Vagina (tissue), 2 donors: ENCODE data around the gene STXBP1. TPM values are rescaled to one million over a fixed set of nuclear protein-coding genes. Genes with fewer than 3 reads are reported as not detected.

Experiments
- DNase-seq, 2 donors: peaks; one replicate each; pipeline ENCODE4 v3.0.0-alpha.2; 2017; ENCODE audit errors: extremely low spot score in 2 of 2
- H3K27ac ChIP-seq: fragments of 200-600 bp; sonication (generic); one replicate; pipeline ENCODE4 v1.5.1; 2019
- H3K27me3 ChIP-seq: fragments of 200-600 bp; sonication (generic); one replicate; pipeline ENCODE4 v1.5.1; 2019
- H3K36me3 ChIP-seq, 2 donors: fragments of 200-600 bp; sonication (generic); one replicate each; pipeline ENCODE4 v1.5.1; 2017 to 2019
- H3K4me1 ChIP-seq: fragments of 200-600 bp; sonication (generic); one replicate; pipeline ENCODE4 v1.5.1; 2019
- H3K4me3 ChIP-seq, 2 donors: fragments of 200-600 bp; sonication (generic); 1 replicate in 1 of 2; 2 replicates in 1 of 2; pipeline ENCODE4 v1.5.1; 2016 to 2019
- H3K9me3 ChIP-seq: fragments of 200-600 bp; sonication (generic); one replicate; pipeline ENCODE4 v1.5.1; 2019
- POLR2A ChIP-seq, 2 donors: fragments of 450-650 bp; IDR thresholded peaks; one replicate each; pipeline ENCODE4 v1.6.1; 2017; ENCODE audit warnings: antibody characterized with exemption in 2 of 2, mild to moderate bottlenecking in 2 of 2, moderate library complexity in 2 of 2
- POLR2AphosphoS5 ChIP-seq, 2 donors: sonication (generic); formaldehyde crosslinking; IDR thresholded peaks; one replicate each; pipeline ENCODE4 v1.9.0; 2017; ENCODE audit warnings: antibody characterized with exemption in 2 of 2, mild to moderate bottlenecking in 2 of 2, low read depth in 1 of 2; ENCODE audit not compliant: insufficient read depth in 1 of 2
- intact Hi-C: fragments of 100-400 bp; cut with DNase I; formaldehyde crosslinking; loops from one replicate; pipeline ENCODE4 v1.15.1; 2023
- total RNA-seq: library from RNA; depleted of rRNA; stranded (reverse); fragments of >200 nt; gene quantifications from one replicate; pipeline ENCODE4 v1.2.3, GENCODE V29; 2016
- TF ChIP-seq, protein P1 (sequence below), 3 experiments: fragments of 450-650 bp in 2 of 3; fragments of 200-600 bp in 1 of 3; sonication (generic) in 1 of 3; IDR thresholded peaks; one replicate each; pipeline ENCODE4 v1.5.1; 2017 to 2019; ENCODE audit warnings: antibody characterized with exemption in 3 of 3, mild to moderate bottlenecking in 2 of 3, moderate library complexity in 2 of 3

Gene STXBP1
- total RNA-seq, 1 donor from 2014 or later: 56.2 TPM

DNA sequence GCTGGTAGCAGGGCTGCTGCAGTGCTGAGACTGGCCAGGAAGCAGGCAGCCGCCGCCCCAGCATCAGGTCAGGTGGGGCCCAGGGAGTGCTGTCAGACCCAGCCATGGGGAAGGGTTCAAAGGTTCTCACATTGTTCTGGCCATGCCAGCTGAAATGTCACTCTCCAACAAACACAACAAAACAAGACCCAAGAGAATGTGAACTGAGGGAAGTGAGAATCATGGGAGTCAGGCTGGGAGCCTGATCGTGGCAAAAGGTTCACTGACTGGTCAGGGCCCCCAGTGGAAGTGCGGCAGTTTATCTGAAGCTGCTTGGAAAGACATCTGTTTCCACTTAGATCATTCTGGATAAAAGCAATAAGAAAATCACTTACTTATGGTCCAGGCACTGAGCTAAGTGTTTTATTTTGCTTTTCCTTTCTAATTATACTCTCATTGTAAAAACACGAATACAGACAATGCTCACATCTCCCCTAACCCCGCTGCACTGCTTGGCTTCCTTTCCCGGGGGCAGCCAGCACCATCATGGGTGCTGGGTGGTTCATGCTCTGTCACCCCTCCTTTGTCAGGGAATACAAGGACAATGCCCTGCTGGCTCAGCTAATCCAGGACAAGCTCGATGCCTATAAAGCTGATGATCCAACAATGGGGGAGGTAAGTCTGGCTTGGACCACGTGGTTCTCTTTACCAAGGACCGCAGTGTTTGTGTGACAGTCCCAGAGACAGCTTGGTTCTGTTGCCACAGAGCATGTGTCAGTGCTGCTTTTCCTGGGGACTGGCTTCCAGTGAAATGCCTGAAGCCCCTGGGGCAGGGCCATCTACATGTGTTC lies 52.8 kb downstream of the STXBP1 start:
- intact Hi-C loops: no loop called here
- Histone ChIP-seq H3K36me3 (peaks cover 0 to 31% of the 10 kb centered on the region in 2 donors), H3K4me1 (peaks cover 15% of the 10 kb centered on the region), H3K9me3 (no peaks in the 10 kb centered on the region), H3K27me3 (no peaks in the 10 kb centered on the region), H3K27ac (peak overlapping the region; percentile 73), H3K4me3 (no peak overlapping the region)
- DNase-seq: no peak
- TF ChIP-seq, protein P1, sequence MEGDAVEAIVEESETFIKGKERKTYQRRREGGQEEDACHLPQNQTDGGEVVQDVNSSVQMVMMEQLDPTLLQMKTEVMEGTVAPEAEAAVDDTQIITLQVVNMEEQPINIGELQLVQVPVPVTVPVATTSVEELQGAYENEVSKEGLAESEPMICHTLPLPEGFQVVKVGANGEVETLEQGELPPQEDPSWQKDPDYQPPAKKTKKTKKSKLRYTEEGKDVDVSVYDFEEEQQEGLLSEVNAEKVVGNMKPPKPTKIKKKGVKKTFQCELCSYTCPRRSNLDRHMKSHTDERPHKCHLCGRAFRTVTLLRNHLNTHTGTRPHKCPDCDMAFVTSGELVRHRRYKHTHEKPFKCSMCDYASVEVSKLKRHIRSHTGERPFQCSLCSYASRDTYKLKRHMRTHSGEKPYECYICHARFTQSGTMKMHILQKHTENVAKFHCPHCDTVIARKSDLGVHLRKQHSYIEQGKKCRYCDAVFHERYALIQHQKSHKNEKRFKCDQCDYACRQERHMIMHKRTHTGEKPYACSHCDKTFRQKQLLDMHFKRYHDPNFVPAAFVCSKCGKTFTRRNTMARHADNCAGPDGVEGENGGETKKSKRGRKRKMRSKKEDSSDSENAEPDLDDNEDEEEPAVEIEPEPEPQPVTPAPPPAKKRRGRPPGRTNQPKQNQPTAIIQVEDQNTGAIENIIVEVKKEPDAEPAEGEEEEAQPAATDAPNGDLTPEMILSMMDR (IDR thresholded peaks at IDR 0.05): no peak
- TF ChIP-seq POLR2A (IDR thresholded peaks at IDR 0.05) (no peak), POLR2AphosphoS5 (IDR thresholded peaks at IDR 0.05; ENCODE audit: insufficient read depth in 1 of 2, low read depth in 1 of 2) (no peak)

DNA sequence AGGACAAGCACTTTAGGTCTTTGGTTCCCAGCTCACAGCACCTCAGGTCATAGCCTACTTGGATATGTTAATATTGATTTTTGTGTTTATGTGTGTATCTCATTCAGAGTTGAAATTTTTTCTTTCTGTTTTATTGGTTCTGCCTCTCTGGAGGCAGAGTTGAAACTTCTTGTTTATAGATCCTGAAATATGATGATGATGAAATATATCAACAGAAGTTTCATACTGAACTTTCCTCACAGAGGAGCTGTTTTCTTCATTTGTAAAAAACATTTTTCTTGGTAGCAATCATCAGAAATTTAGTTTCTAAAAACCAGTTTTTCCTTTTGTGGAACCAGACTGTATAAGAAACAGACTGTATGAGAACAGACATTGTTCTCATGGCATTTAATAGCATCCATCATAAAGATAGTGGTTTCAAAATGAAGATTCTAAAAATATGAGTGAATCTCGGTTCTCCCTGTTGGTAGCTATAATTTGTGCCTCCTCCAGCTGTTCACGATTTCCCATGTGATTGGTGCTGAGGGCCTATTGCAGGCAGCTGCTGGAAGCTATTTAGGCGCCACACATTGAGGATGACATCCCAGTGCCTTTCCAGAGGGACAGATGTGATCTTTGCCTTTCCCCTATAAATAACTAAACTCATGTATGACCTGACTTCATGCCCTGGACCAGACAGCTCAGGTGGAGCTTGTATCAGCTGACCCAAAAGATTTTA lies 55.2 kb downstream of the STXBP1 start:
- peaks cover 0 to 54% of the 10 kb centered on the region in 2 donors for H3K36me3 ChIP-seq
- DNase-seq: no peak
- H3K27ac ChIP-seq: no peak overlapping the region

DNA sequence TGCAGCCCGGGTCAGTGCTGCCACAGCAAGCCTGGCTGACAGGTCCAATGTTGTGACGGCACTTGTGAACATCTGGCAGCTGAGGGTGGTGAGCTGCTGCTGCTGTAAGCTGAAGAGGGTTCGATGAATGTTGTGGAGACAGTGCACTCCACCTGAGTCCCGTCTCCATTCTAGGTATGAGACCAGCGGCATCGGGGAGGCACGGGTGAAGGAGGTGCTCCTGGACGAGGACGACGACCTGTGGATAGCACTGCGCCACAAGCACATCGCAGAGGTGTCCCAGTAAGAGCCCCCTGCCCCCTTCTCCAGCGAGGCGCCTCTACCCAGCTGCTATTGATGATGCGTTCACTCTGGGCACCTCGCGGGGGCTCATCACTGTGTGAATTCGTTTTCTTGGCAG lies 55.8 kb downstream of the STXBP1 start:
- H3K4me3 ChIP-seq: no peak overlapping the region
- no peak for TF ChIP-seq POLR2A (IDR thresholded peaks at IDR 0.05)
- TF ChIP-seq POLR2AphosphoS5 (IDR thresholded peaks at IDR 0.05; ENCODE audit: insufficient read depth in 1 of 2, low read depth in 1 of 2): no peak
- TF ChIP-seq, protein P1 (IDR thresholded peaks at IDR 0.05): no peak
- H3K36me3 ChIP-seq: peaks cover 0 to 56% of the 10 kb centered on the region in 2 donors
- no peaks in the 10 kb centered on the region for H3K27me3 ChIP-seq
- peaks cover 15% of the 10 kb centered on the region for H3K4me1 ChIP-seq
- DNase-seq: no peak
- H3K9me3 ChIP-seq: no peaks in the 10 kb centered on the region
- no peak overlapping the region for H3K27ac ChIP-seq
- intact Hi-C loops: no loop called here

More for the DNA sequence above, 55.2 kb downstream of the STXBP1 start:
- H3K4me3 ChIP-seq: no peak overlapping the region
- no peaks in the 10 kb centered on the region for H3K9me3 ChIP-seq
- H3K4me1 ChIP-seq: peaks cover 15% of the 10 kb centered on the region
- TF ChIP-seq, protein P1 (IDR thresholded peaks at IDR 0.05): no peak
- TF ChIP-seq POLR2AphosphoS5 (IDR thresholded peaks at IDR 0.05; ENCODE audit: insufficient read depth in 1 of 2, low read depth in 1 of 2) (no peak), POLR2A (IDR thresholded peaks at IDR 0.05) (no peak)
- H3K27me3 ChIP-seq: no peaks in the 10 kb centered on the region
- intact Hi-C loops: no loop called here

DNA sequence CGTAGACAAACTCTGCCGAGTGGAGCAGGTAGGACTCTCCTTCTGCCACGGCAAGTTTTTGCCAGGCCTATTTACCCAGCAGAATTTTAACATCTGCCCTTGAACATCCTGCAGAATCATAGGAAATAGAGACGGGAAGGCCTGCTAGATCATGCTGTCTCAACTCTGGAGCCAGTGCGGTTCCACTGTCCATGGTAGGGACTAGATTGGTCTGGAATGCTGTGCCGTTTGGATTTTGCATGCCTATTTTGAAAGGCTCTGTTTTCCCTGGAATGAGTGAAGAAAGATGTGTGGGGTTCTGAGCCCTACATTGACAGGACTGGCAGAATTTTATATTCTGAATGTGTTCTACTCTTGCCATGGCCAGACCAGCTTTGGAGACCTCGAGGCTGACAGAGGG lies 61.2 kb downstream of the STXBP1 start:
- no peak for DNase-seq
- intact Hi-C loops: no loop called here
- no peak overlapping the region for H3K4me3 ChIP-seq
- H3K9me3 ChIP-seq: no peaks in the 10 kb centered on the region
- H3K27me3 ChIP-seq: no peaks in the 10 kb centered on the region
- no peak overlapping the region for H3K27ac ChIP-seq
- no peaks in the 10 kb centered on the region for H3K4me1 ChIP-seq
- TF ChIP-seq, protein P1 (IDR thresholded peaks at IDR 0.05): no peak
- TF ChIP-seq POLR2AphosphoS5 (IDR thresholded peaks at IDR 0.05; ENCODE audit: insufficient read depth in 1 of 2, low read depth in 1 of 2) (no peak), POLR2A (IDR thresholded peaks at IDR 0.05) (no peak)
- H3K36me3 ChIP-seq: peaks cover 0 to 59% of the 10 kb centered on the region in 2 donors
